ENCODE data around the gene MEGF11. TPM values are rescaled to one million over a fixed set of nuclear protein-coding genes. Genes with fewer than 3 reads are reported as not detected.

Gene MEGF11
- total RNA-seq, 3 donors from 2014 or later, result not detected

DNA sequence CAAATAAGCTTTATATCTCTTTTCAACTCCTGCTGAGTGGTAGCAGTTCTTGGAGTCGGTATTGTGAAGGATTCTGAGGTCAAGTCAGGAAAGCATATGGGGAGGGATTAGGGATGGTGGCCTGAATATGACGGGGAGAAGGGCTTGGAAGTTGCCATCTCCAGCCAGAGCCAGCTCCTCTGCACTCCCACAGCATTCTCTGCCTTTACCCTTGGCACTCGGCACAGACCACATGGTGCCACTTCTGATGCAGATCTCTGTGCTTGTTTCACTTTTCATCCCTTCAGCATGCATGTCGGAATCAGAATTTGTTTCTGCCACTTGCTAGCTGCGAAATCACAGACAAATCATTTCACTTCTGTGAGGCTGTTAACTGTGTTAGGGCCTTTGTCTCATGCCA lies 331.8 kb downstream of the MEGF11 start:
- Histone ChIP-seq H3K27me3 (no peaks in the 10 kb centered on the region), H3K9me3 (no peaks in the 10 kb centered on the region), H3K4me3 (no peak overlapping the region), H3K27ac (no peak overlapping the region), H3K4me1 (no peaks in the 10 kb centered on the region), H3K36me3 (no peaks in the 10 kb centered on the region)
- intact Hi-C loops (cut with DNase I; ENCODE audit: low total_unique reads), result no loop called here
- TF ChIP-seq POLR2A (IDR thresholded peaks at IDR 0.05), result no peak
- TF ChIP-seq POLR2AphosphoS5 (IDR thresholded peaks at IDR 0.05), result no peak
- TF ChIP-seq, protein P1, sequence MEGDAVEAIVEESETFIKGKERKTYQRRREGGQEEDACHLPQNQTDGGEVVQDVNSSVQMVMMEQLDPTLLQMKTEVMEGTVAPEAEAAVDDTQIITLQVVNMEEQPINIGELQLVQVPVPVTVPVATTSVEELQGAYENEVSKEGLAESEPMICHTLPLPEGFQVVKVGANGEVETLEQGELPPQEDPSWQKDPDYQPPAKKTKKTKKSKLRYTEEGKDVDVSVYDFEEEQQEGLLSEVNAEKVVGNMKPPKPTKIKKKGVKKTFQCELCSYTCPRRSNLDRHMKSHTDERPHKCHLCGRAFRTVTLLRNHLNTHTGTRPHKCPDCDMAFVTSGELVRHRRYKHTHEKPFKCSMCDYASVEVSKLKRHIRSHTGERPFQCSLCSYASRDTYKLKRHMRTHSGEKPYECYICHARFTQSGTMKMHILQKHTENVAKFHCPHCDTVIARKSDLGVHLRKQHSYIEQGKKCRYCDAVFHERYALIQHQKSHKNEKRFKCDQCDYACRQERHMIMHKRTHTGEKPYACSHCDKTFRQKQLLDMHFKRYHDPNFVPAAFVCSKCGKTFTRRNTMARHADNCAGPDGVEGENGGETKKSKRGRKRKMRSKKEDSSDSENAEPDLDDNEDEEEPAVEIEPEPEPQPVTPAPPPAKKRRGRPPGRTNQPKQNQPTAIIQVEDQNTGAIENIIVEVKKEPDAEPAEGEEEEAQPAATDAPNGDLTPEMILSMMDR (IDR thresholded peaks at IDR 0.05), result no peak
- no peak for DNase-seq (ENCODE audit: low spot score in 2 of 2)

DNA sequence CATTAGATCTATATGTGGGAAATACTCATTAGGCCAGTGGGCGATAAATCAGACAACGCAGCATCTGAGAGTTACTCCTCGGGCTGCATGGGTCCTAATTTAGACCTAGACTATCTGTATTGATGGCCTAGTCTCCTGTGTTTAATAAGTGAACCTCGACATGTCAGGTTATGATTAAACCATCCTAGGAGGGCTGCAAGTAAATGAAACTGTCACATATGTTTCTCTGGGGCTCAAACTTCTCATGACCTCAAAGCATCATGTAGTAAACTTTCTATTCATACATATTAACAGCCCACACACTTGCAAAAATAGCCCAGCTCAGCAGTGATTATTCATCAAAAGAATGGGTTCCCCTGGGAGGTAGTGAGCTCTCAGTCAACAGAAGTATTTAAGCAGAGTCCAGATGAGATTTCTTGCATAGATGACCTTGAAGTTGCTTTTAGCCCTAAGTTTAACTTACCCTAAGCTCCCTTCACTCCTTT lies 332.7 kb downstream of the MEGF11 start:
- no peak for DNase-seq (ENCODE audit: low spot score in 2 of 2)
- Histone ChIP-seq H3K27ac (no peak overlapping the region), H3K4me1 (no peaks in the 10 kb centered on the region), H3K27me3 (no peaks in the 10 kb centered on the region), H3K36me3 (no peaks in the 10 kb centered on the region), H3K9me3 (no peaks in the 10 kb centered on the region), H3K4me3 (no peak overlapping the region)
- intact Hi-C loops (cut with DNase I; ENCODE audit: low total_unique reads), result no loop called here
- no peak for TF ChIP-seq POLR2A (IDR thresholded peaks at IDR 0.05)
- TF ChIP-seq, protein P1 (IDR thresholded peaks at IDR 0.05), result no peak
- no peak for TF ChIP-seq POLR2AphosphoS5 (IDR thresholded peaks at IDR 0.05)

DNA sequence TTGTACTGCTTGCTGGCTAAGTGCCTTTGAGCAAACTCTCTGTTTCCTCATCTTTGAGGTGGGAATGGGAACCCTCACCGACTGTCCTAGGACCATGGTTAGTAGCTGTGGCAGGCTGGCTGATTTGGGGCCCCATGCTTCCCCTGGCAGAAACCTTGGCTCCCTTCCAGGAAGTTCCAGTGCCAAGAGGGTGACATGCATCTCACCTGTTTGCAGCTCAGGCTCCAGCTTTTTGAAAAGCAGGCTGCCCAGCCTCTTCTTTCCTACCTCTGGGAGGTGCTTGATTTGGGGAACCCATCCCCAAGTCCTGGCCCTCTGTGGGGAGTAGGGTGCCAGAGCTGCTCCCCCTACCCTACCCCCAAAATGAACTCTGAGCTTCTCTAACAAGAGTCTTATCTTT lies 333.4 kb downstream of the MEGF11 start:
- Histone ChIP-seq H3K27me3 (no peaks in the 10 kb centered on the region), H3K9me3 (no peaks in the 10 kb centered on the region), H3K4me3 (no peak overlapping the region), H3K4me1 (no peaks in the 10 kb centered on the region), H3K36me3 (no peaks in the 10 kb centered on the region), H3K27ac (no peak overlapping the region)
- intact Hi-C loops (cut with DNase I; ENCODE audit: low total_unique reads), result no loop called here
- no peak for DNase-seq (ENCODE audit: low spot score in 2 of 2)
- TF ChIP-seq POLR2A (IDR thresholded peaks at IDR 0.05) (no peak), POLR2AphosphoS5 (IDR thresholded peaks at IDR 0.05) (no peak)
- TF ChIP-seq, protein P1 (IDR thresholded peaks at IDR 0.05), result no peak

DNA sequence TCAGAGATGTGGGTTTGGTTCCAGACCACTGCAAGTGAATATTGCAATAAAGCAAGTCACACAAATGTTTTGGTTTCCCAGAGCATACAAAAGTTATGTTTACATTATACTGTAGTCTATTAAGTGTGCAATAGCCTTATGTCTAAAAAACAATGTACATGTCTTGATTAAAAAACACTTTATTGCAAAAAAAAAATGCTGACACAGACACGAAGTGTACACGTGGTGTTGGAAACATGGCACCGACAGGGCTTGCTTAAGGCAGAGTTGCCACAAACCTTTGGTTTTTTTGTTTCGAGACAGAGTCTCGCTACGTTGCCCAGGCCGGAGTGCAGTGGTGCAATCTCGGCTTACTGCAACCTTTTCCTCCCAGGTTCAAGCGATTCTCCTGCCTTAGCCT lies 334.2 kb downstream of the MEGF11 start:
- Histone ChIP-seq H3K27ac (no peak overlapping the region), H3K27me3 (no peaks in the 10 kb centered on the region), H3K36me3 (no peaks in the 10 kb centered on the region), H3K9me3 (no peaks in the 10 kb centered on the region), H3K4me3 (no peak overlapping the region), H3K4me1 (no peaks in the 10 kb centered on the region)
- TF ChIP-seq POLR2AphosphoS5 (IDR thresholded peaks at IDR 0.05) (no peak), POLR2A (IDR thresholded peaks at IDR 0.05) (no peak)
- TF ChIP-seq, protein P1 (IDR thresholded peaks at IDR 0.05), result no peak
- intact Hi-C loops (cut with DNase I; ENCODE audit: low total_unique reads), result no loop called here
- no peak for DNase-seq (ENCODE audit: low spot score in 2 of 2)

DNA sequence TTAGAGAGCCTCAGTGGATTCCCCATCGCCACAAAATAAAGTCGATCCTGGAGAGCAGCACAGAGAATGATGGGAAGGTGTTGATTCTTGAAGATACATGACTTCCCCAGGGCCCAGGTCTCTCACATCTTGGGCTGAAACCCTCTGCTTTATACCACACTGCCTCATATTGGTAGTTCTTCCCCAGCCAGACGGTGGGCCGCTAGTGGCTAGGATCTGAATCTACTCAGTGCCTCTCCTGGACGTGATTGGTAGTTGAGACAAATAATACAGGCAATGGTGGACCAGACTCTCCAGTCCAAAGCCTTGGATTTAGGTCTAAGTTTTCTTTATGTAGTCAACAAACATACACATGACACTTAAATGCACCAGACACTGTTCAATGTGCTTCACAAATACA lies 334.6 kb downstream of the MEGF11 start:
- TF ChIP-seq POLR2AphosphoS5 (IDR thresholded peaks at IDR 0.05) (no peak), POLR2A (IDR thresholded peaks at IDR 0.05) (no peak)
- TF ChIP-seq, protein P1 (IDR thresholded peaks at IDR 0.05), result no peak
- H3K36me3 ChIP-seq, result no peaks in the 10 kb centered on the region
- H3K4me1 ChIP-seq, result no peaks in the 10 kb centered on the region
- H3K27me3 ChIP-seq, result no peaks in the 10 kb centered on the region
- intact Hi-C loops (cut with DNase I; ENCODE audit: low total_unique reads), result no loop called here
- no peak overlapping the region for H3K4me3 ChIP-seq
- no peak overlapping the region for H3K27ac ChIP-seq
- H3K9me3 ChIP-seq, result no peaks in the 10 kb centered on the region
- no peak for DNase-seq (ENCODE audit: low spot score in 2 of 2)

Measured in breast epithelium (tissue), 4 donors.